MM.1S (cell line): ENCODE results near the gene KLHL21.

Source experiments
- DNase-seq: peaks from one replicate; pipeline ENCODE4 v3.0.0-alpha.2; 2015
- H2AFZ ChIP-seq: fragments of 300-600 bp; sonication (generic); 2 replicates; pipeline ENCODE4 v1.6.0; 2016; ENCODE audit warnings: antibody characterized with exemption, low read length
- H3F3A ChIP-seq: fragments of 300-600 bp; sonication (generic); 2 replicates; pipeline ENCODE4 v1.6.1; 2016; ENCODE audit warnings: mild to moderate bottlenecking, antibody characterized with exemption, low read length, moderate library complexity, mixed read lengths; ENCODE audit not compliant: insufficient read depth
- H3K27ac ChIP-seq: fragments of 300-600 bp; sonication (generic); 2 replicates; pipeline ENCODE4 v1.5.1; 2016; ENCODE audit warnings: mild to moderate bottlenecking, low read length
- H3K27me3 ChIP-seq: fragments of 300-600 bp; sonication (generic); replicated peaks from 2 replicates; pipeline ENCODE4 v1.6.0; 2016; ENCODE audit warnings: low read length; ENCODE audit not compliant: insufficient read depth
- H3K36me3 ChIP-seq: fragments of 300-600 bp; sonication (generic); replicated peaks from 2 replicates; pipeline ENCODE4 v1.6.1; 2016; ENCODE audit warnings: mild to moderate bottlenecking, low read length, mixed read lengths; ENCODE audit not compliant: insufficient read depth
- H3K4me1 ChIP-seq: fragments of 300-600 bp; sonication (generic); 2 replicates; pipeline ENCODE4 v1.6.1; 2016; ENCODE audit warnings: low read length, mixed read lengths
- H3K4me2 ChIP-seq: fragments of 300-600 bp; sonication (generic); 2 replicates; pipeline ENCODE4 v1.6.0; 2016; ENCODE audit warnings: low read depth, low read length
- H3K4me3 ChIP-seq: fragments of 300-600 bp; sonication (generic); 2 replicates; pipeline ENCODE4 v1.5.1; 2016; ENCODE audit warnings: low read length, mixed read lengths
- H3K79me2 ChIP-seq: fragments of 300-600 bp; sonication (generic); 2 replicates; pipeline ENCODE4 v1.6.1; 2016; ENCODE audit warnings: mixed run types, low read length, mixed read lengths
- H3K9ac ChIP-seq: fragments of 300-600 bp; sonication (generic); 2 replicates; pipeline ENCODE4 v1.6.1; 2016; ENCODE audit warnings: low read length, mixed read lengths
- H3K9me2 ChIP-seq: fragments of 300-600 bp; sonication (generic); replicated peaks from 2 replicates; pipeline ENCODE4 v1.6.1; 2016; ENCODE audit warnings: mild to moderate bottlenecking, low read length, mixed read lengths; ENCODE audit not compliant: insufficient read depth
- H3K9me3 ChIP-seq: fragments of 300-600 bp; sonication (generic); replicated peaks from 2 replicates; pipeline ENCODE4 v1.6.1; 2016; ENCODE audit warnings: mild to moderate bottlenecking, low read length, mixed read lengths; ENCODE audit not compliant: insufficient read depth
- H4K20me1 ChIP-seq: fragments of 300-600 bp; sonication (generic); 2 replicates; pipeline ENCODE4 v1.6.1; 2016; ENCODE audit warnings: mild to moderate bottlenecking, low read length, moderate library complexity, mixed read lengths; ENCODE audit not compliant: insufficient read depth
- EZH2 ChIP-seq: fragments of 300-600 bp; sonication (generic); optimal IDR thresholded peaks from 2 replicates; pipeline ENCODE3; 2017; ENCODE audit warnings: low read depth, mild to moderate bottlenecking, antibody characterized with exemption, low read length, mixed read lengths
- EZH2phosphoT487 ChIP-seq: fragments of 300-600 bp; sonication (generic); IDR thresholded peaks from 2 replicates; pipeline ENCODE4 v1.6.1; 2018; ENCODE audit warnings: antibody characterized with exemption, low read length
- TF ChIP-seq, protein P1 (sequence below): fragments of 300-600 bp; sonication (generic); IDR thresholded peaks from 2 replicates; pipeline ENCODE4 v1.5.1; 2016; ENCODE audit warnings: antibody characterized with exemption, low read length, mixed read lengths

Gene KLHL21

DNA sequence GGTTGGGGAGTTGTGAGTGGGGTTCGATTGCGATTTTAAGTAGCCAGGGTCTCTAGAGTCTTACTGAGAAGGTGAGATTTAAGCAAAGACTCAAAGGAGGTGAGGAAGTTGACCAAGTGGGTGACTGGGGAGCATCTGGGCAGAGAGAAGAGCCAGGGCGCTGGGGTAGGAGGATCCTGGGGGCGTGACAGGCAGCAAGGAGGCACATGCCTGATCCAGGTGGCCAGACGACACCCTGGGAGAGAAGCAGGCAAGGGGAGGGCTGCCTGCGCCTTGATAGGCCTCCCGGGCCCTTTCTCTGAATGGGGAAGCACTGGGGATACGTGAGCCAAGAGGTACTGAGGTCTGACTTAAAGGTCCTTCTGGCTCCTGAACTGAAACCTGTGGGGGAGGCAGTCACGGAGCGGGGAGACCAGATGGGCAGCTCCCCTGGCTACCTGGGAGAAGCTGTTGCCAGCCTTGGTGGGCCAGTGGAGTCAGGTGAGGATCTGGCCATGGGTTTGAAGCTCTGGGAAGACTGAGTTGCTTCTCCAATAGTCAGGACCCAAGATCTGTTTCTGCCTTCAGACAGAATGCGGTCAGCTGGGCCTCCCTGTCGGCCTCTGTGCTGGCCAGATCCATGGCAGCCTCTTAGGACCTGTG lies 17.5 kb downstream of the KLHL21 start:
- Histone ChIP-seq H3K9me3 (no peaks in the 10 kb centered on the region), H4K20me1 (no peaks in the 10 kb centered on the region), H3K9ac (no peak overlapping the region), H3K27ac (no peak overlapping the region), H3K4me1 (peaks cover 9% of the 10 kb centered on the region), H2AFZ (no peak overlapping the region), H3K9me2 (no peaks in the 10 kb centered on the region), H3K79me2 (peaks cover 18% of the 10 kb centered on the region), H3F3A (no peaks in the 10 kb centered on the region; the same call in 1 of the 2 replicates), H3K4me2 (no peak overlapping the region), H3K27me3 (no peaks in the 10 kb centered on the region), H3K4me3 (no peak overlapping the region), H3K36me3 (no peaks in the 10 kb centered on the region)
- TF ChIP-seq, protein P1, sequence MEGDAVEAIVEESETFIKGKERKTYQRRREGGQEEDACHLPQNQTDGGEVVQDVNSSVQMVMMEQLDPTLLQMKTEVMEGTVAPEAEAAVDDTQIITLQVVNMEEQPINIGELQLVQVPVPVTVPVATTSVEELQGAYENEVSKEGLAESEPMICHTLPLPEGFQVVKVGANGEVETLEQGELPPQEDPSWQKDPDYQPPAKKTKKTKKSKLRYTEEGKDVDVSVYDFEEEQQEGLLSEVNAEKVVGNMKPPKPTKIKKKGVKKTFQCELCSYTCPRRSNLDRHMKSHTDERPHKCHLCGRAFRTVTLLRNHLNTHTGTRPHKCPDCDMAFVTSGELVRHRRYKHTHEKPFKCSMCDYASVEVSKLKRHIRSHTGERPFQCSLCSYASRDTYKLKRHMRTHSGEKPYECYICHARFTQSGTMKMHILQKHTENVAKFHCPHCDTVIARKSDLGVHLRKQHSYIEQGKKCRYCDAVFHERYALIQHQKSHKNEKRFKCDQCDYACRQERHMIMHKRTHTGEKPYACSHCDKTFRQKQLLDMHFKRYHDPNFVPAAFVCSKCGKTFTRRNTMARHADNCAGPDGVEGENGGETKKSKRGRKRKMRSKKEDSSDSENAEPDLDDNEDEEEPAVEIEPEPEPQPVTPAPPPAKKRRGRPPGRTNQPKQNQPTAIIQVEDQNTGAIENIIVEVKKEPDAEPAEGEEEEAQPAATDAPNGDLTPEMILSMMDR, result no peak
- TF ChIP-seq EZH2phosphoT487 (no peak), EZH2 (no peak)
- no peak for DNase-seq

DNA sequence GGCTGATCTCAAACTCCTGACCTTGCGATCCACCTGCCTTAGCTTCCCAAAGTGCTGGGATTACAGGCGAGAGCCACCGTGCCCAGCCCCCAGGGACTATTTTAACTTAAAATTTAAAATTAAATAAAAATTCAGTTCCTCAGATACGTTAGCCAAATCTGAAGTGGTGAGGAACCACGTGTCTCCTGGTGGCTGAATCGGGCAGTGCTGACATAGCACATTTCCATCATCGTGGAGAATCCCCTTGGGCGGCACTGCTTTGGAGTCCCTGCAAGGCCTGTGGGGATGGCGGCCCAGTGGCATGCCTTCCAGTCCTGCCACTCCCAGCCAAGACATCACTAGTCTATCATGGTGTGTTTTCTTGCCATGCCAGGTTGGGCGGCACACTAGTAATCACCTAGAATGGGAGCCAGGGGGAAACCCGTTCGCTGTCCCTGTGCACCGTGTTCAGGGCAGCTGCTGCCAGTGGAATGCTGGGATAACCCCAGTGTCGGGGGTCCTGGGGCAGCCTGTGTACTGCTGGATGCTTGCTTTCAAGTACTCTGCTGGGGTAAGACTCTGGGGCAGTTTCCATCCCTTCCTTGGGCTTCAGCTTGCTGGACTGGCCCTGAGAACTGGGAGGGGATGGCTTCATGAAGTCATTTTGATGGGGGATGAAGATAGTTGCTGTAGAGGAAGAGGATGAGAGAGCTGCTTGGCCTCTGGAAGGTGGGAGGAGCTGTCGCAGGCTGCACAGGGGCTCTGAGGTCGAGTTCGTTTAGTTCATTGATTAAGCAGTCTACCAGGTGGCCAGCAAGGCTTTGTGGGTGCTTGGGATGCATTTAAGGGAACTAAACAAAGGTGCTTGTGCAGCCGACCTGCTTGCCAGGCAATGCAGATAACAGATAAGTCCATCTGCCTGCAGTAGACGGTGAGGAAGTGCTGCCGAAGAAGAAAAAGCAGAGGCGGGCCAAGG lies 18.3 kb downstream of the KLHL21 start:
- Histone ChIP-seq H3K4me2 (no peak overlapping the region), H3K36me3 (no peaks in the 10 kb centered on the region), H3K4me1 (peaks cover 11% of the 10 kb centered on the region), H3K4me3 (no peak overlapping the region), H2AFZ (no peak overlapping the region), H3K9me3 (no peaks in the 10 kb centered on the region), H3K79me2 (peaks cover 21% of the 10 kb centered on the region), H3F3A (no peaks in the 10 kb centered on the region), H3K27me3 (no peaks in the 10 kb centered on the region), H3K27ac (no peak overlapping the region), H3K9ac (no peak overlapping the region), H3K9me2 (no peaks in the 10 kb centered on the region), H4K20me1 (no peaks in the 10 kb centered on the region)
- TF ChIP-seq EZH2phosphoT487 (no peak), EZH2 (no peak)
- TF ChIP-seq, protein P1, result no peak
- no peak for DNase-seq

DNA sequence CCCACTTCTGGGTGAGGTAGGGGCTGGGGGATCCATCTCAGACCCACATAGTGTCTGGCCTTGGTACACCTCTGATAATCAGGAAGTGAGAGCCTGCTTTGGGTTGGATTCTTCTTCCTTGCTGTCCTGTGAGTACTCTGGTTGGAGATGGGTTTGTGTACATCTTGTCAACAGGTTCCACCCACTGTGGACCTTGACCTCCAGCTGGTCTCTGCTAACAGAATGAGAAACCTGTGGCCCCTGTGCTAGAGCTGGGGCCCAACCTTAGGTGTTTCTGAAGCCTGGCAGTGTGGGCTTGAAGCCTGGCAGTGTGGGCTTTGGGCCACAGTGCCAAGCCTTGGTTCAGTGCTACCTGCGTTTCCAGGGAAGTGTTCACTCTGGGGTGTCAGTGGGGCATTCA lies 20.3 kb downstream of the KLHL21 start:
- Histone ChIP-seq H3K4me1 (peaks cover 14% of the 10 kb centered on the region), H3K4me2 (no peak overlapping the region), H3K27me3 (no peaks in the 10 kb centered on the region), H3K36me3 (no peaks in the 10 kb centered on the region), H3K27ac (no peak overlapping the region), H4K20me1 (no peaks in the 10 kb centered on the region), H3F3A (no peaks in the 10 kb centered on the region), H3K9me2 (no peaks in the 10 kb centered on the region), H3K4me3 (no peak overlapping the region), H3K9me3 (no peaks in the 10 kb centered on the region), H3K79me2 (peaks cover 21% of the 10 kb centered on the region), H3K9ac (no peak overlapping the region), H2AFZ (no peak overlapping the region)
- DNase-seq, result no peak
- TF ChIP-seq EZH2phosphoT487 (no peak), EZH2 (no peak)
- TF ChIP-seq, protein P1, result no peak
